Measurements from ENCODE around the gene SLC30A10. TPM values are rescaled to one million over a fixed set of nuclear protein-coding genes. Genes with fewer than 3 reads are reported as not detected.
A peak's percentile ranks its signal among the peaks of the same experiment; 100 is the strongest.

Gene SLC30A10
- total and polyA plus RNA-seq, 2 of the 13 experiments (the other 11 are each of a cell fraction or from before 2014, with no cell fraction given) = 20.9 to 30.2 TPM

GRCh38 chr1:219928791-219929118 lies 398 bp upstream of the SLC30A10 start (continued):
- TF ChIP-seq ZNF710 (CRISPR knock-in tag; IDR thresholded peaks at IDR 0.05; ENCODE audit: borderline replicate concordance) (0 out of 2 replicates have a peak, but pooled peaks have one; percentile 49), JUN (CRISPR knock-in tag; IDR thresholded peaks at IDR 0.05) (no peak), AHDC1 (CRISPR knock-in tag; IDR thresholded peaks at IDR 0.05; ENCODE audit: borderline replicate concordance) (peak; percentile 51), HES4 (CRISPR knock-in tag; IDR thresholded peaks at IDR 0.05; ENCODE audit: borderline replicate concordance) (no peak), TBX3 (IDR thresholded peaks at IDR 0.05; ENCODE audit: borderline replicate concordance) (no peak), CC2D1A (CRISPR knock-in tag; IDR thresholded peaks at IDR 0.05) (no peak), MATR3 (CRISPR knock-in tag; IDR thresholded peaks at IDR 0.05) (no peak), TFE3 (CRISPR knock-in tag; IDR thresholded peaks at IDR 0.05) (no peak), MTA1 (CRISPR knock-in tag; IDR thresholded peaks at IDR 0.05; ENCODE audit: borderline replicate concordance) (peak; percentile 87; the same call in 1 of the 2 replicates), GMEB1 (CRISPR knock-in tag; IDR thresholded peaks at IDR 0.05; ENCODE audit: borderline replicate concordance) (peak; percentile 55; the same call in 1 of the 2 replicates), TEF (CRISPR knock-in tag; IDR thresholded peaks at IDR 0.05) (no peak), PHF21A (CRISPR knock-in tag; IDR thresholded peaks at IDR 0.05) (peak; percentile 75), PATZ1 (CRISPR knock-in tag; IDR thresholded peaks at IDR 0.05) (no peak), ZNF274 (CRISPR knock-in tag; IDR thresholded peaks at IDR 0.05) (peak; percentile 22; the same call in 1 of the 2 replicates), HOXA3 (CRISPR knock-in tag; IDR thresholded peaks at IDR 0.05) (peak; percentile 21; the same call in 1 of the 2 replicates), DNMT1 (CRISPR knock-in tag; IDR thresholded peaks at IDR 0.05) (no peak)
